Endodermal cell (in vitro differentiated cells): ENCODE results near the gene JMY. TPM values are rescaled to one million over a fixed set of nuclear protein-coding genes. Genes with fewer than 3 reads are reported as not detected.

Source experiments
- DNase-seq: peaks from one replicate; pipeline ENCODE4 v3.0.0-alpha.2; 2017
- H3K27ac ChIP-seq: 2 replicates; pipeline ENCODE4 v1.5.1; 2013; ENCODE audit warnings: mild to moderate bottlenecking, low read depth, low read length, moderate library complexity
- H3K27me3 ChIP-seq: 2 replicates; pipeline ENCODE4 v1.6.1; 2013; ENCODE audit warnings: mild to moderate bottlenecking, low read length, moderate library complexity; ENCODE audit not compliant: insufficient read depth, control insufficient read depth, poor library complexity, severe bottlenecking
- H3K36me3 ChIP-seq: 2 replicates; pipeline ENCODE4 v1.7.0; 2013; ENCODE audit warnings: mild to moderate bottlenecking, low read length, moderate library complexity; ENCODE audit not compliant: control insufficient read depth, insufficient read depth
- H3K4me1 ChIP-seq: one replicate; pipeline ENCODE4 v1.7.0; 2013; ENCODE audit warnings: low read length; ENCODE audit not compliant: control insufficient read depth, insufficient read depth
- H3K4me3 ChIP-seq: 2 replicates; pipeline ENCODE4 v1.5.1; 2013; ENCODE audit warnings: mild to moderate bottlenecking, low read length, moderate library complexity
- H3K9ac ChIP-seq: 2 replicates; pipeline ENCODE4 v1.6.1; 2013; ENCODE audit warnings: mild to moderate bottlenecking, low read length, moderate library complexity; ENCODE audit not compliant: poor library complexity, severe bottlenecking; ENCODE audit errors: extremely low read depth
- H3K9me3 ChIP-seq: 2 replicates; pipeline ENCODE4 v1.6.1; 2013; ENCODE audit warnings: mild to moderate bottlenecking, low read length, moderate library complexity; ENCODE audit not compliant: control insufficient read depth
- H3K27ac Mint-ChIP-seq: 2 replicates; pipeline ENCODE4 v1.8.0; 2020; ENCODE audit warnings: mixed read lengths
- H3K27me3 Mint-ChIP-seq: 2 replicates; pipeline ENCODE4 v1.8.0; 2021; ENCODE audit warnings: mild to moderate bottlenecking, mixed read lengths; ENCODE audit not compliant: insufficient read depth
- H3K36me3 Mint-ChIP-seq: 2 replicates; pipeline ENCODE4 v1.8.0; 2020; ENCODE audit warnings: low read depth, mixed read lengths
- H3K4me1 Mint-ChIP-seq: 2 replicates; pipeline ENCODE4 v1.8.0; 2020; ENCODE audit warnings: mixed read lengths
- H3K4me3 Mint-ChIP-seq: 2 replicates; pipeline ENCODE4 v1.8.0; 2020; ENCODE audit warnings: mild to moderate bottlenecking, moderate library complexity, mixed read lengths
- H3K9me3 Mint-ChIP-seq: 2 replicates; pipeline ENCODE4 v1.8.0; 2020; ENCODE audit warnings: mild to moderate bottlenecking, mixed read lengths
- WGBS, 2 experiments: methylation state at CpG; one replicate each; pipeline versions ENCODE4 v1.1.5 to v1.1.7; 2013; ENCODE audit warnings: missing lambda C conversion rate in 2 of 2, mixed read lengths in 1 of 2; ENCODE audit not compliant: insufficient coverage in 1 of 2, insufficient read length in 1 of 2; 5-methylcytosine and 5-hydroxymethylcytosine counted together
- total RNA-seq, 2 donors: library from RNA; stranded (reverse); fragmentation: NEBNext Ultra II Directional in 1 of 2; extraction: Animal tissue kit (Norgen Biotek cat#: 25700) in 1 of 2; gene quantifications; 2 replicates in 1 of 2; 3 replicates in 1 of 2; pipeline ENCODE4 v1.2.1, GENCODE V29; 2021
- TF ChIP-seq, protein P1 (sequence below): fragments of 200-600 bp; sonication (generic); conservative IDR thresholded peaks from 2 replicates; pipeline ENCODE4 v1.5.0; 2021; ENCODE audit warnings: antibody characterized with exemption, mild to moderate bottlenecking

The JMY gene
- total RNA-seq, 2 donors from 2014 or later = 19.4 to 20.8 TPM

GRCh38 chr5:79285285-79285684 is 49.4 kb downstream of the JMY start:
- Histone ChIP-seq H3K36me3 (peaks cover 23% of the 10 kb centered on the region), H3K27ac (no peak overlapping the region), H3K4me1 (no peaks in the 10 kb centered on the region), H3K9me3 (peaks cover 3% of the 10 kb centered on the region), H3K9ac (no peak overlapping the region), H3K27me3 (no peaks in the 10 kb centered on the region), H3K4me3 (no peak overlapping the region)
- no peak for DNase-seq
- no peaks in the 10 kb centered on the region for H3K4me1 Mint-ChIP-seq
- H3K9me3 Mint-ChIP-seq = no peaks in the 10 kb centered on the region
- TF ChIP-seq, protein P1, sequence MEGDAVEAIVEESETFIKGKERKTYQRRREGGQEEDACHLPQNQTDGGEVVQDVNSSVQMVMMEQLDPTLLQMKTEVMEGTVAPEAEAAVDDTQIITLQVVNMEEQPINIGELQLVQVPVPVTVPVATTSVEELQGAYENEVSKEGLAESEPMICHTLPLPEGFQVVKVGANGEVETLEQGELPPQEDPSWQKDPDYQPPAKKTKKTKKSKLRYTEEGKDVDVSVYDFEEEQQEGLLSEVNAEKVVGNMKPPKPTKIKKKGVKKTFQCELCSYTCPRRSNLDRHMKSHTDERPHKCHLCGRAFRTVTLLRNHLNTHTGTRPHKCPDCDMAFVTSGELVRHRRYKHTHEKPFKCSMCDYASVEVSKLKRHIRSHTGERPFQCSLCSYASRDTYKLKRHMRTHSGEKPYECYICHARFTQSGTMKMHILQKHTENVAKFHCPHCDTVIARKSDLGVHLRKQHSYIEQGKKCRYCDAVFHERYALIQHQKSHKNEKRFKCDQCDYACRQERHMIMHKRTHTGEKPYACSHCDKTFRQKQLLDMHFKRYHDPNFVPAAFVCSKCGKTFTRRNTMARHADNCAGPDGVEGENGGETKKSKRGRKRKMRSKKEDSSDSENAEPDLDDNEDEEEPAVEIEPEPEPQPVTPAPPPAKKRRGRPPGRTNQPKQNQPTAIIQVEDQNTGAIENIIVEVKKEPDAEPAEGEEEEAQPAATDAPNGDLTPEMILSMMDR = no peak
- no peak overlapping the region for H3K4me3 Mint-ChIP-seq
- WGBS, 2 experiments = 93 to 94% methylated on average over 2 to 3 of the region's 3 CpGs
- H3K27me3 Mint-ChIP-seq = no peaks in the 10 kb centered on the region
- no peak overlapping the region for H3K27ac Mint-ChIP-seq
- H3K36me3 Mint-ChIP-seq = peaks cover 53% of the 10 kb centered on the region

- Histone ChIP-seq H3K4me1 (no peaks in the 10 kb centered on the region), H3K9me3 (peaks cover 3% of the 10 kb centered on the region), H3K27ac (no peak overlapping the region), H3K9ac (no peak overlapping the region), H3K27me3 (no peaks in the 10 kb centered on the region), H3K36me3 (peaks cover 24% of the 10 kb centered on the region), H3K4me3 (no peak overlapping the region)
- H3K4me3 Mint-ChIP-seq = no peak overlapping the region
- no peak overlapping the region for H3K27ac Mint-ChIP-seq
- WGBS, 2 experiments = 97 to 98% methylated on average over 6 to 7 of the region's 7 CpGs
- no peaks in the 10 kb centered on the region for H3K4me1 Mint-ChIP-seq
- peaks cover 48% of the 10 kb centered on the region for H3K36me3 Mint-ChIP-seq
- no peak for DNase-seq
- H3K27me3 Mint-ChIP-seq = no peaks in the 10 kb centered on the region
- H3K9me3 Mint-ChIP-seq = no peaks in the 10 kb centered on the region
- TF ChIP-seq, protein P1 = no peak
These were observed 49.9 kb downstream of the JMY start for GRCh38 chr5:79285833-79286232.

GRCh38 chr5:79287380-79287779 is 51.4 kb downstream of the JMY start:
- H3K36me3 ChIP-seq = peaks cover 26% of the 10 kb centered on the region
- H3K27me3 Mint-ChIP-seq = no peaks in the 10 kb centered on the region
- no peak overlapping the region for H3K27ac Mint-ChIP-seq
- H3K27ac ChIP-seq = no peak overlapping the region
- no peaks in the 10 kb centered on the region for H3K9me3 ChIP-seq
- no peak overlapping the region for H3K4me3 ChIP-seq
- no peak overlapping the region for H3K9ac ChIP-seq
- H3K4me1 Mint-ChIP-seq = no peaks in the 10 kb centered on the region
- H3K4me3 Mint-ChIP-seq = no peak overlapping the region
- TF ChIP-seq, protein P1 = no peak
- 96 to 100% methylated on average over 1 to 3 of the region's 4 CpGs for WGBS, 2 experiments
- no peaks in the 10 kb centered on the region for H3K27me3 ChIP-seq
- H3K36me3 Mint-ChIP-seq = peaks cover 46% of the 10 kb centered on the region
- no peaks in the 10 kb centered on the region for H3K4me1 ChIP-seq
- H3K9me3 Mint-ChIP-seq = no peaks in the 10 kb centered on the region
- no peak for DNase-seq
